HG02763 (cell line): Measurements from ENCODE around the gene UBR3.
"Not testable (repeated sequence)": the region's sequence is repeated elsewhere in the genome, so short reads cannot be mapped to it uniquely, and the experiment has no call there.

Source experiments
- ATAC-seq: cut with Tn5 transposase; IDR thresholded peaks from one replicate; pipeline ENCODE4 v1.9.1; 2021; ENCODE audit warnings: mild to moderate bottlenecking, moderate library complexity; ENCODE audit not compliant: unreplicated experiment

Gene UBR3

GRCh38 chr2:169933124-169933711 lies 106.0 kb downstream of the UBR3 start:
- no peak for ATAC-seq

DNA sequence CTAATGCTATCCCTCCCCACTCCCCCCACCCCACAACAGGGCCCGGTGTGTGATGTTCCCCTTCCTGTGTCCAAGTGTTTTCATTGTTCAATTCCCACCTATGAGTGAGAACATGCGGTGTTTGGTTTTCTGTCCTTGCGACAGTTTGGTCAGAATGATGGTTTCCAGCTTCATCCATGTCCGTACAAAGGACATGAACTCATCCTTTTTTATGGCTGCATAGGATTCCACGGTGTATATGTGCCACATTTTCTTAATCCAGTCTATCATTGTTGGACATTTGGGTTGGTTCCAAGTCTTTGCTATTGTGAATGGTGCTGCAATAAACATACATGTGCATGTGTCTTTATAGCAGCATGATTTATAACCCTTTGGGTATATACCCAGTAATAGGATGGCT lies 109.4 kb downstream of the UBR3 start:
- ATAC-seq: not testable (repeated sequence)

GRCh38 chr2:169945515-169945914 lies 118.3 kb downstream of the UBR3 start:
- ATAC-seq: no peak

DNA sequence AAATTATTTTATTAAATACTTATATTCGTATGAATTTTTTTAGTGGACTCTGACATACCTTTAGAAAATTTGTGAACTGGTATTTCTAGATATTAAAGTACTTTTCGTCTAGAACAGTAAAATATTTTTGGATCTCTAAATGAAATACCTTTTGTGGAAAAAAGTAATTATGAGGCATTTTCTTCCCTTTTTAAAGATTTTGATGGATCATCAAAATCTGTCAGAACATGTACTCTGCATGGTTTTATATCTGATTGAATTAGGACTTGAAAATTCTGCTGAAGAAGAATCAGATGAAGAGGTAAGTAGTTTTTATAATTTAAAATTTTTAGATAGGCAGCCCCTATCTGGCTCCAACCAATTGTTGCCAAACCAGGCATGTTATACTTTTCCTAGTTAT lies 118.8 kb downstream of the UBR3 start:
- no peak for ATAC-seq

DNA sequence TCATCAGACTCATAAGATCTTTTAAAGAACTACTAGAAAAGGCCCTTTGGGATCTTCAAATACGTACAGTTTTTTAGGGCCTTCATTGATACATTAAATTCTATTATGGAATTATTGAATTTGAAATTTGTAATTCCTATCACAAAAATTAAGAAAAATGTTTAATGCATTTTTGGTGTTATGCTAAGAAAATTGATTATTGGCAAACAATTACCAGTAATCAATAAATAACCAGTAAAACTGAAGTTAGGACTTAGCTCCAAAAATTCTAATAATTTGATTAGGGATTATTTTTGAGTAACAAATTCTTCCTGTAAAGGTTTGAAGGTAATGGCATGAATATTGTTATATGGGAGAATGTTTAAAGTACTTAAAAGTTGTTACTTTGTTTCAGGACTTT lies 119.3 kb downstream of the UBR3 start:
- no peak for ATAC-seq

DNA sequence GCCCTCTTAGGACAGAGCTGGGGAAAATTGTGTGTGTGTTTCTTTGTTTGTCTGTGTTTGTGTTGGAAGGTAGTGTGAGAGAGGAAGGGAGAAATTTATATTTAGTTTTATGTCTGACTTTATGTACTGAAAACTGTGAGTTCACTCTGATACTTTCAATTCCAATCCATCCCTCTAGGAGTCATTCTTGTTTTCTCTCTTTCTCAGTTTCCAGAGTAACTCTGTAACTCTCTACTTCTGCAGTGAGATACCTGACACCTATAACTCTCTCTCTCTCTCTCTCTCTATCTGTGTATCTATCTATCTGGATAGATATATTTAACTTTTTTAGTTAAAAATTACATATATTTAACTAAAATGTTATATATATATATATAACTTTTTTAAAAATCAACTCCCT lies 128.7 kb downstream of the UBR3 start:
- no peak for ATAC-seq

- not testable (repeated sequence) for ATAC-seq
Measured at GRCh38 chr2:169957219-169957618, 130.0 kb downstream of the UBR3 start.

GRCh38 chr2:169961911-169962310 lies 134.7 kb downstream of the UBR3 start:
- ATAC-seq: no peak

DNA sequence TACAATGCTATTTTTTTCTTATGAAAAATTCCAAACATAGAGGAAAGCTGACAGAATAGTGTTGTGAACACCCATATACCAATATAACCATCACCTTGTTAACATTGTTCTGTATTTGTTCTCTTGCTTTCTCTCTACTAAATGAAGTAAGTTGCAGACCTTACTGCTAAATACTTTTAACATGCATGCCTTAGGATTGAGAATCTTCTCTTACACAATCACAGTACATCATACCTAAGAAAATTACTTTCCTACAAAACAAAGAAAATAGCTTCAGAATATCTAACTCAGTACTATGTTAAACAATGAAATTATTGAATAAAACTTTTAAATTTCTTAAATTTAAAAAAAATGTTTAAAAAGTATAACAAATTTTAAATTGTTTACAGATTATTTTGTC lies 136.5 kb downstream of the UBR3 start:
- no peak for ATAC-seq

DNA sequence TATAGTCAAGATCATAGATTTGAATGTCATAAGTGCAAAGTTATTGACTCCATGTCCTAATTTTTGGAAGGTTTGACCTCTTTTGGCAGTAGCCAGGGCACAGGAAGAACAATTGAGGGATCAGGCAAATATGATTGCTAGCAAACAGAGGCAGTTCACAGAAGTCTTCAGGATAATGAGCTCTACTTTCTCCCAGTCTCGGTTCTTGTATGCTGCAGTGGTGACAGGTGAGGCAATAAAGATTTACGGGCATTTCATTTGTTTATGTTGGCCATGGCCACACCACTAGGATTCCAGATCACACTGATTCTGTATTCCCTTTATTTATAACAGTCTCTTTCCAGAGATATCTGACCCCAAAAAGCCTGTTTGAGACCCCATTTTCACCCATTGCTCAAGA lies 137.5 kb downstream of the UBR3 start:
- ATAC-seq: no peak

DNA sequence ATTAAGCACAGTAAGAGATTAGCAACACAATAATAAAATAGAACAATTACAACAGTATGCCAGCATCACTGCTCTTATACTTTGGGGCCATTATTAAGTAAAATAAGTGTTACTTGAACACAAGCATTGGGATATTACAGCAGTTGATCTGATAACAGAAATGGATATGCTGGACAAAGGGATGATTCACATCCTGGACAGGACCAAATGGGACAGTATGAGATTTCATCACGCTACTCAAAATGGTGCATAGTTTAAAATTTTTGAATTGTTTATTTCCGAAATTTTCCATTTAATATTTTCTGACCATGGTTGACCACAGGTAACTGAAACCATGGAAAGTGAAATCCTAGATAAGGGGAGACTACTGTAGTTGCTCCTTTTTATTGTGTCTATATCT lies 138.2 kb downstream of the UBR3 start:
- ATAC-seq: no peak

- ATAC-seq: no peak
Measured at GRCh38 chr2:169966454-169966853, 139.2 kb downstream of the UBR3 start.

DNA sequence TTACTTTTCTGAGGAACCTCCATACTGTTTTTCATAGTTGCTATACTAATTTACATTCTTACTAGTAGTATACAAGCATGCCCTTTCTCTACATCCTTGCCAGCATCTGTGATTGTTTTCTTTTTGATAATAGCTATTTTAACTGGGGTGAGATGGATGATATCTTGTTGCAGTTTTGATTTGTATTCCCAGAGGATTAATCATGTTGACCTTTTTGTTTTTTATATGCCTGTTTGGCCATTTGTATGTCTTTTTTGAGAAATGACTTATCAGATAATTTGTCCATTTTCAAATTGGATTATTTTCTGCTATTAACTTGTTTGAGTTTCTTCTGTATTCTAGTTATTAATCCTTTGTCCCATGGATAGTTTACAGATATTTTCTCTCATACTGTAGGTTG lies 141.5 kb downstream of the UBR3 start:
- no peak for ATAC-seq

- no peak for ATAC-seq
Measured at GRCh38 chr2:169975221-169975620, 148.0 kb downstream of the UBR3 start.

GRCh38 chr2:169976335-169976851 lies 149.1 kb downstream of the UBR3 start:
- ATAC-seq: no peak

DNA sequence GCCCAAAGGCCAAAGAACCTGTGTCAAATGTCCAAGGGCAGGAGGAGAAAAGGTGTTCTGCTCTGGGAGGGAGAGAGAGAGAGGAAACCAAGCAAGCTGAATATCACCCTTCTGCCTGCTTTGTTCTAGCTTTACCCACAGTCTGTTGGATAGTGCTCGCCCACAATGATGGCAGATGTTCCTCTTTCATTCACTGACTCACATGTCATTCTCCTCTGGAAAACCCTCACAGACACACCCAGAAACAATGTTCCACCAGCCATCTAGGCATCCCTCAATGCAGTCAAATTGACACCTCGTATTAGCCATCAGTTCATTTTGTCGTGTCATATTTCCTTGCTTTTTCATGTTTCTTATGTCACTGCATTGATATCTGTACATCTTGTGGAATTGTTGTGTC lies 150.3 kb downstream of the UBR3 start:
- ATAC-seq: no peak

DNA sequence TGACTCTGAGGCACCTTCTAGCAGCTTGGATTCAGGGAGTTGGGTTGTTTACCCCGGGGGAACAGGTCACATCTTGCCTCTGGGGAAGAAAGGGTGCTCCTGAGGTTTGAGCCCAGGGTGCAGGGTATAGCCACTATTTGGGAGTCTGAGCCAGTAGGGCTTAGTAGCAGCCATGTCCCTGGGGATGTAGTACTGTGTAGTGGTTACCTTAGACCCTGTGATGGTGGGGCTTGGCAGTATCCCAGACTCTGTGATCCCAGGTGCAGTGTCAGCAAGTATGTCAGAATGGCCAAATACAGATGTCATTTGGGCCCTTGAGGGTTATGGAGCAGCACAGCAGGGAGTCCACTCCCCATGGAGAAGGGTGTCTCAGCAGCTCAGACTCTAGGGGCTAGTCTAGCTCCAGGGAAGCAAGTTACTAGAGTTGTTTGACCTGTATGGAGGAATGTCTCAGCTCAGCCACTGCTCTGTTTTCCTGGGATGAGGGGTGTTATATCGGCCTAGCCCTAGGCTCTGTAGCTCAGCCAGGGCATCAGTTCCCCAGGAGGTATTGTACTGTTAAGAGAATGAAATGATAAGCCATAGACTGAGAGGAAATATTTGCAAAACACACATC lies 151.3 kb downstream of the UBR3 start:
- no peak for ATAC-seq

DNA sequence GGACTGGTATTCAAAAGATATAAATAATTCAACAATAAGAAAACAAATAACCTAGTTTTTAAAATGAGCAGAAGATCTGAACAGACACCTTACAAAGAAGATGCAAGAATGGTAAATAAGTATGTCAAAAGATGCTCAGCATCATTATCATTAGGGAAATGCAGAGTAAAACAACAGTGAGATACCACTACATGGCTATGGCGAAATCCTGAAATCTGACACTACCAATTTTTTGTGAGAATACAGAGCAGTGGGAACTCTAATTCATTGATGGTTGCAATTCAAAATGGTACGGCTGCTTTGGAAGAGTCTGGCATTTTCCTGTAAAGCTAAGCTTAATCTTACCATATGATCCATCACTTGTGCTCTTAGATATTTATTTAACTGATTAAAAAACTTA lies 151.8 kb downstream of the UBR3 start:
- ATAC-seq: no peak

DNA sequence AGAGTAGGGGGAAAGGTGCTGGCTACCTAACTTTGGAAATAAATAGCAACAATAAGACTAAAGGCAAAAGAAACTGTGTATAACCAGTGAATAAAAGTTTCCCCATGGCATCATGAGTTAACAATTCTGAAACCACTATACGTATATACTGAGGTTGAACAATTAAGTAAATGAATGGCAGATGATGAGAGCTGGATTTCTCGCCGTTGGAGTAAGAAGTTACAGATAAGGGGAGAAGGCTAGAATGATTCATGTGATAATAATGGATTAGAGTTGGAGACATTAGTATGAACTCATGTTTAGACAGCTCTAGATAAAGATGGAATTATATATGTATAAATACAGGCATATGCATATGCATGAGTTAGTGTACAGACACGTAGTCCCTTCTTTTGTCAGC lies 152.7 kb downstream of the UBR3 start:
- ATAC-seq: no peak

- ATAC-seq: no peak
Measured at GRCh38 chr2:169980643-169981042, 153.4 kb downstream of the UBR3 start.

DNA sequence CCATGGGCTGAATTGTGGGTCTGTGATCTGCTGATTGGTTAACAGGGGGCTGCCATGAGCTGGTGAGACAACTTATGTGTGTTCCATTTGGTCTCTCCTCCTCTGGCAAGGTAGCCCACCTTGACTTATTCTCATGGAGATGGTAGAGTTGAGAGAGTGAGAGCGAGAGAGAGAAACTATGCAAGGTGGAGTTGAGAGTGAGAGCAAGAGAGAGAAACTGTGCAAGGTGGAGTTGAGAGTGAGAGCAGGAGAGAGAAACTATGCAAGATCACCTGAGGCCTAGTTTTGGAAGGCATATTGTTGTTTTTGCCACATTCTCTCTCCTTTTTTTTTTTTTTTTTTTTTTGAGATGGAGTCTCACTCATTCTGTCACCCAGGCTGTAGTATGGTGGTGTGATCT lies 155.7 kb downstream of the UBR3 start:
- ATAC-seq: no peak

DNA sequence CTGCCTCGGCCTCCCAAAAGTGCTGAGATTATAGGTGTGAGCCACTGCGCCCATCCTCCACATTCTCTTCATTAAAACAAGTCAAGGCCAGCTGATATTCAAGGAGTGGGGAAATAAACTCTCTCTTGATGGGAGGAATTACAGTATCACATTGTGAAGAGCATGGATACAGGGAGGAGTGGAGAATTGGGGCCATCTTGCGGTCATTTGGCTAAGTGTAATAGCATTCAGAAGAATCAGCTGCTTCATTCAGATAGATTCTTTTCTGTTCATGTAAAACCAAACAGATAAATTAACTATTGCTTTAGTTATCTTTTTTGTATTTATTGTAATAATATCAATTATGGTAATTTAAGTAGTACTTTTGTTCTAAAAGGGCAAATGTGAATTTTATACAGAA lies 156.3 kb downstream of the UBR3 start:
- ATAC-seq: no peak

- ATAC-seq: no peak
Measured at GRCh38 chr2:169984145-169984544, 156.9 kb downstream of the UBR3 start.
